RWPE1 (cell line): Measurements from ENCODE around the gene TPO.
A peak's percentile ranks its signal among the peaks of the same experiment; 100 is the strongest.

Experiments used
- CTCF ChIA-PET: fragments of 350-600 bp; sonication (Branson Sonifier 250); formaldehyde crosslinking; extraction: SDS; loops from one replicate; lab custom pipeline; 2021; lab: Yijun Ruan, JAX
- POLR2A ChIA-PET: fragments of 400-600 bp; formaldehyde crosslinking; extraction: SDS; loops from one replicate; lab custom pipeline; 2020; ENCODE audit warnings: antibody characterized with exemption; ENCODE audit not compliant: low non-redundant PET; lab: Yijun Ruan, JAX
- DNase-seq: peaks from one replicate; pipeline ENCODE4 v3.0.0; 2012; ENCODE audit warnings: low spot score
- H3K27ac ChIP-seq: fragments of 450-650 bp; 2 replicates; pipeline ENCODE4 v1.5.1; 2017
- TF ChIP-seq, protein P1 (sequence below): fragments of 450-650 bp; conservative IDR thresholded peaks from 2 replicates; pipeline ENCODE4 v1.5.1; 2017; ENCODE audit warnings: low read depth, mild to moderate bottlenecking

Gene TPO

DNA sequence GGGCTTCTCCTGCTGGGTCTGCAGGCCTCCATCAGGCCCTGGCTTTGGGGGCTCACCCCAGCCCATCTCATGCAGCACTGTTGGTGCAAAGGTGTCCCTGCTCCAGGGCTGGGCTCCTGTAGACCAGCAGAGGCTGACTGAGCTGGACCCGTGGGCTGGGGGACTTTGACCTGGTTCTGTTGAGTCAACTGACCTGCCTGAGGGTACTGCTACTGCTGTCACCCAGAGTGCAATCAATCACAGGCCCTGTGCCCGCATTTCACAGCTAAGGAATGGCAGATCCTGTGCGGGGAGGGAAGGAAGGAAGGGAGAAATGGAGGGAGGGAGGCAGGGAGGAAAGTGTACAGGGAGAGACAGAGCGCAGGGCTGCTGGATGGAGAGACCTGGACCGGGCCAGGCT is 136.8 kb downstream of the TPO start:
- no peak overlapping the region for H3K27ac ChIP-seq
- ChIA-PET POLR2A (interaction anchor here (0.6 kb wide), 1 partner anchor 660 kb away, joined by 3 read pairs; no protein-coding TSS in a partner anchor), CTCF (interaction anchor here (0.6 to 1.8 kb wide), 19 partner anchors 8 to 1494 kb away, joined by 3 to 12 read pairs (median 4); partner anchors contain the start of gene PXDN)
- no peak for DNase-seq
- TF ChIP-seq, protein P1, sequence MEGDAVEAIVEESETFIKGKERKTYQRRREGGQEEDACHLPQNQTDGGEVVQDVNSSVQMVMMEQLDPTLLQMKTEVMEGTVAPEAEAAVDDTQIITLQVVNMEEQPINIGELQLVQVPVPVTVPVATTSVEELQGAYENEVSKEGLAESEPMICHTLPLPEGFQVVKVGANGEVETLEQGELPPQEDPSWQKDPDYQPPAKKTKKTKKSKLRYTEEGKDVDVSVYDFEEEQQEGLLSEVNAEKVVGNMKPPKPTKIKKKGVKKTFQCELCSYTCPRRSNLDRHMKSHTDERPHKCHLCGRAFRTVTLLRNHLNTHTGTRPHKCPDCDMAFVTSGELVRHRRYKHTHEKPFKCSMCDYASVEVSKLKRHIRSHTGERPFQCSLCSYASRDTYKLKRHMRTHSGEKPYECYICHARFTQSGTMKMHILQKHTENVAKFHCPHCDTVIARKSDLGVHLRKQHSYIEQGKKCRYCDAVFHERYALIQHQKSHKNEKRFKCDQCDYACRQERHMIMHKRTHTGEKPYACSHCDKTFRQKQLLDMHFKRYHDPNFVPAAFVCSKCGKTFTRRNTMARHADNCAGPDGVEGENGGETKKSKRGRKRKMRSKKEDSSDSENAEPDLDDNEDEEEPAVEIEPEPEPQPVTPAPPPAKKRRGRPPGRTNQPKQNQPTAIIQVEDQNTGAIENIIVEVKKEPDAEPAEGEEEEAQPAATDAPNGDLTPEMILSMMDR = no peak

DNA sequence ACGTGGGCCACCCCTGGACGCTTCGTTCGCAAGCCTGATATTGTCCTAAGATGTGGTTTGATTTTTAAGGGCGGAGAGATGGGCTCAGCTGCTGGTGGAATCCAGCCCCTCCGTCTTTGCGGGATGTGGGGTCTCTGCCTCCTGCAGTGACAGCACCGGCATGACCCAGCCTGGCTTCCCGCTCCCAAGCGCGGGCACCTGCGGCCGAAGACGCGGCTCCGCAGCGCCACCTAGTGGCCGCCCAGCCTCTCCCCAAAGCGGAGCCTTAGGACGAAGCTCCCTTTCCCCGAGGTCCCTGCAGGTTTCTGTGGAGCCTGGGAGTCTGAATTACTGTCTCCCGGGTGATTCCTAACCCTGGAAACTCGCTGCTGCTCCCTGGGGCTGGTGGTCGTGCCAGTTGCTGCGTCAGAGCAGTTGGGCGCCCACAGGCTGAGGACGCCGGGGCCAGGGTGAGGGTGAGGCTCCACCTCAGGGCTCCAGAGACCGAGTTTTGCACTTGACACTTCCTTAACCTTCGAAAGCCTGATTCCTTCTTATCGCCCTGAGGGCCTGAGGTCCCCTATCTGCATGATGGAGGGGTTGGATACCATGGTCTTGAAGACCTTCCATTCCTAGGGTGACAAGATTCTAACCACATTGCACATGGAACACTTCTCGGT is 137.5 kb downstream of the TPO start:
- DNase-seq = peak; percentile 74
- CTCF ChIA-PET = interaction anchor here (0.5 to 1.8 kb wide), 29 partner anchors 8 to 1791 kb away, joined by 3 to 12 read pairs (median 3); partner anchors contain the start of gene PXDN
- no peak overlapping the region for H3K27ac ChIP-seq
- TF ChIP-seq, protein P1 = peak; percentile 96
- POLR2A ChIA-PET = no interaction called here

DNA sequence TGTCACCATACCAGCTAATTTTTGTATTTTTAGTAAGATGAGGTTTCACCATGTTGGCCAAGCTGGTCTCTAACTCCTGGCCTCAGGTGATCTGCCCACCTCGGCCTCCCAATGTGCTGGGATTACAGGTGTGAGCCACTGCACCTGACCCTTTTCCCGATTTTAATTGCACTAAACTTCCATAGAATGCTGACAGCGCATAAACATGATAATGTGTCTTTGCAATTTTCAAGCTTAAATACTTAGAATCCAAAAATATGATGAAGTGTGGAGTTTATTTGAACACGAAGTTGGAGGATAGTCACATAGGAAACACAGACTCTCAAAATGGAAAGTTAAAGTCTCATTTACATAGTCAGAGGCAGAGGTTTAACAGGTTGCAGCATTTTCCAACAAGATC is 138.6 kb downstream of the TPO start:
- ChIA-PET POLR2A (no interaction called here), CTCF (interaction anchor here (1.1 to 1.6 kb wide), 3 partner anchors 34 to 597 kb away, joined by 3 to 5 read pairs (median 3); no protein-coding TSS in a partner anchor)
- TF ChIP-seq, protein P1 = no peak
- DNase-seq = no peak
- H3K27ac ChIP-seq = no peak overlapping the region

DNA sequence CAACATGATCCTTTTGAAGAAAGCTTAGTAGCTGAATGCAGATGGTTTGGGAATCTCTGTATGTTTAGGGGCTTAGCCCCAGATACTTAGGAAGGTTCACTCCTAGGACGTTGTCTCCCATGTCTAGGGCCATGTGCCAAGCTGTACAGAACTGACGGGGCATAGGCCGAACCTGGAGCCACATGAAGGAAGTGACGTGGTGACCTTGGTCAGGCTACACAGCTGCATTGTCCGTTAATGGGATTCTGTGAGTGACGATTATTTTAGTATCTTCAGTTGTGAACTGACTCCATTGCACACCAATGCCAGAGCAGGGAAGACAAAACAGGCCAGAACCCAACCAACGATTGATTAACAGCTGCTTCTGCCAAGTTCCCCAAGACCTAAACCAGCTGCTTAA is 139.3 kb downstream of the TPO start:
- TF ChIP-seq, protein P1 = no peak
- ChIA-PET POLR2A (no interaction called here), CTCF (interaction anchor here (0.6 kb wide), 1 partner anchor 863 kb away, joined by 3 read pairs; no protein-coding TSS in a partner anchor)
- no peak for DNase-seq
- no peak overlapping the region for H3K27ac ChIP-seq

DNA sequence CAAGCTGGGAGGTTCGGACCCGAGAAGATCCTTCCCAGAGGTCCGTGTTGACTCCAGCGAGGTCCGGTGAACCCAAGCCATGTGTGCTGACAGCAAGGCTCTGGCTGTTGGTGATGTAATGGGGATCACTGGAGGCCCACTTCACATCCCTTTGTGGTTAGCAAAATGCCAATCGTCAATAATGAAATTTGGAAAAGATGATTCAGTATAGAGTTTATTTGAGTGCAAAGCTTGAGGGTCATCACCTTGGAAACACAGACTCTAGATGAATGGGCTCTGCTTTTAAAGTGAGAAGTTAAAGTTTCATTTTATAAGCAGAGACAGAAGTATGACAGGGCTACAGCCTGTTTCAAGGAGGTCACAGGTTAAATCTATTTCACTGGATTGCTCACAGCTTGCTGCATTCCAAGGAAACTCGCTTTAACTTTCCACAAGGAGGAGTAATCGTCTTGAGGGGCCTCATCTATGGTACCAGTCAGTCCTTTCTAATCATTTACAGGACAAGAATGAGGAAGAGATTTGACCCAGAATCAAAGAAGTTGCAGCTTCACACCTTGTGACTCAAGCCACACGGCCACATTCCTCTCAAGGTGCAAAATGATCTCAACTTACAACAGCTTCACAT is 140.5 kb downstream of the TPO start:
- TF ChIP-seq, protein P1 = no peak
- ChIA-PET CTCF (interaction anchor here (0.6 kb wide), 1 partner anchor 183 kb away, joined by 3 read pairs; no protein-coding TSS in a partner anchor), POLR2A (no interaction called here)
- peak; percentile 28 for DNase-seq
- no peak overlapping the region for H3K27ac ChIP-seq

DNA sequence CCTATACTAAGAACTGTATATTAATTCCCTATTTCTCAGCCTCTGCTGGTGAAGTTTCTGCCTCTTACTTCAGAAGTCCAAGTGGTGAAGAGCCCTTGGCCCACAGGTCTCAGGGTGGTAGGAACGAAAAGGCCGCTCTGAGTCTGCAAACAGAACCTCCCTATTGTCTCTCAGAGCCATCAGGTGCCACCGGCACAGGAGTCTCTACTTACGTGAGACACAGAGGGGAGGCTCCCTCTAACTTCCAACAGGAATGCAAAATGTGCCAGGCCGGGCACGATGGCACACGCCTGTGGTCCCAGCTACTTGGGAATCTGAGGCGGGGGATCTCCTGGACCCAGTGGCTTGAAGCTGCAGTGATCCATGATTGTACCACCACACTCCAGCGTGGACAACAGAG is 143.0 kb downstream of the TPO start:
- TF ChIP-seq, protein P1 = no peak
- POLR2A ChIA-PET = no interaction called here
- peak overlapping the region; percentile 55 for H3K27ac ChIP-seq
- CTCF ChIA-PET = no interaction called here
- no peak for DNase-seq
